Measurements from ENCODE around the gene SHBG. TPM values are rescaled to one million over a fixed set of nuclear protein-coding genes. Genes with fewer than 3 reads are reported as not detected.
"Not testable (repeated sequence)": the region's sequence is repeated elsewhere in the genome, so short reads cannot be mapped to it uniquely, and the experiment has no call there.

SHBG gene
- total RNA-seq, 8 experiments from 2014 or later: 0.54 to 26.2 (median 1.7) TPM; not detected in 1

DNA sequence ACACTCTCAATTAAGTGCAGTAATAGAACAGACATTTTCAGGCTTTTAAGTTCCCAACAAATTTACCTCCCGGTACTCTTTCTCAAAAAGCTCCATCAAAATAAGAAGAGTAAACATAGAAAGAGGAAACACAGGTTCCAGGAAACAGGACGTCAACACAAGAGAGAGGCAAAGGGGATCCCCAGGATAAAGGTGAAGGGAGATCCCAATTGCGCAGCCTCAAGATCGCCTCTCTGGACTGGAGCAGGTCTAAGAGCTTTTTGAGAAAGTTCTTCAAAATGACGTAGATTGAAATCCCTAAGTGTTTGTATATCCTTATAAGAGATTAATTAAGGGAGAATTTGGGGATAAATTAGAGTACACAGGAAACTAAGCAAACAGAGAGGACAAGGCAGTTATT lies 11.3 kb upstream of the SHBG start:
- Histone ChIP-seq H3K4me3 (no peak overlapping the region), H3K27ac (no peak overlapping the region), H3K4me1 (replicated peaks in 1 of 2) (peaks cover under 1 to 2% of the 10 kb centered on the region in 2 donors)
- ATAC-seq (replicated peaks in 6 of 8): no peak
- 25 to 90% (median 83%) methylated on average over 1 to 5 of the region's 5 CpGs for WGBS, 10 experiments
- in situ Hi-C loops (cut with MboI; ENCODE audit: low pct_unique_long_range_greater_than_20kb in 2 of 9, low sequenced_read_pairs in 9 of 9, unreplicated experiment in 9 of 9): no loop called here

DNA sequence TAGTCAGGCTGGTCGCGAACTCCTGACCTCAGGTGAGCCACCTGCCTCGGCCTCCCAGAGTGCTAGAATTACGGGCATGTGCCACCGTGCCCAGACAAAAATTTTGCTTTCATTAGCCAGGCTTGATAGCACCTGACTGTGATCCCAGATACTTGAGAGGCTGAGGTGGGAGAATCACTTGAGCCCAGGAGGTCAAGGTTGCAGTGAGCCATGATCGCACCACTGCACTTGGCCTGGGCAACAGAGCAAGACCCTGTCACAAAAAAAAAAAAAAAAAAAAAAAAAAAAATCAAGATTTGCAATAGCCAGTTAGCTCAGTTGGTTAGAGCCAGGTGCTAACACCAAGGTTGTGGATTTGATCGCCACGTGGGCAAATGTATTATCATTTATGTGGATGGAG lies 9.1 kb upstream of the SHBG start:
- H3K4me1 ChIP-seq (replicated peaks in 1 of 2): no peaks in the 10 kb centered on the region
- WGBS, 10 experiments: 78 to 100% (median 85%) methylated on average over 1 to 5 of the region's 8 CpGs; no CpG with 5 or more reads in 3 of the 10 experiments
- no peak overlapping the region for H3K4me3 ChIP-seq
- ATAC-seq (replicated peaks in 6 of 8): no peak
- in situ Hi-C loops (cut with MboI; ENCODE audit: low pct_unique_long_range_greater_than_20kb in 2 of 9, low sequenced_read_pairs in 9 of 9, unreplicated experiment in 9 of 9): no loop called here
- no peak overlapping the region for H3K27ac ChIP-seq

DNA sequence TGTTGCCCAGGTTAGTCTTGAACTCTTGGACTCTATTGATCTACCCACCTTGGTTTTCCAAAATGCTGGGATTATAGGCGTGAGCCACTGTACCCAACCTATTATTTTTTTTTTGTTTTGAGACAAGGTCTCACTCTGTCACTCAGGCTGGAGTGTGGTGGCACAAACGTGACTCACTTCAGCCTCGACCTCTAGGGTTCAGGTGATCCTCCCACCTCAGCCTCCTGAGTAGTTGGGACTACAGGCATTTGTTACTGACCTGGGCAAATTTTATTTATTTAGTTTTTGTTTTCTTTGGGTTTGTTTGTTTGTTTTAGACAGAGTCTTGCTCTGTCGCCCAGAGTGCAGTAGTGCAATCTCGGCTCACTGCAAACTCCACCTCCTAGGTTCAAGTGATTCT lies 6.3 kb upstream of the SHBG start:
- peaks cover 5 to 11% of the 10 kb centered on the region in 2 donors for H3K4me1 ChIP-seq (replicated peaks in 1 of 2)
- WGBS, 10 experiments: 20 to 80% (median 60%) methylated on average over 1 to 3 of the region's 5 CpGs; no CpG with 5 or more reads in 3 of the 10 experiments
- ATAC-seq (replicated peaks in 6 of 8): no peak
- H3K4me3 ChIP-seq: no peak overlapping the region
- in situ Hi-C loops (cut with MboI; ENCODE audit: low pct_unique_long_range_greater_than_20kb in 2 of 9, low sequenced_read_pairs in 9 of 9, unreplicated experiment in 9 of 9): no loop called here
- no peak overlapping the region for H3K27ac ChIP-seq

DNA sequence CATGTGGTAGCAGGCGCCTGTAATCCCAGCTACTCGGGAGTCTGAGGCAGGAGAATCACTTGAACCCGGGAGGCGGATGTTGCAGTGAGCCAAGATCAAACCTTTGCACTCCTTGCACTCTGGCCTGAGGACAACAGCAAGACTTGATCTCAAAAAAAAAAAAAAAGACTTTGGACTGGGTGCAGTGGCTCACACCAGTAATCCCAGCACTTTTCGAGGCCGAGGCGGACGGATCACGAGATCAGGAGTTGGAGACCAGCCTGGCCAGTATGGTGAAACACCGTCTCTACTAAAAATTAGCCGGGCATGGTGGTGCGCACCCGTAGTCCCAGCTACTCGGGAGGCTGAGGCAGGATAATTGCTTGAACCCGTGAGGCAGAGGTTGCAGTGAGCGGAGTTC lies 4.2 kb upstream of the SHBG start:
- 91 to 100% (median 97%) methylated on average over 1 to 13 of the region's 16 CpGs; no CpG with 5 or more reads in 2 of the 10 experiments for WGBS, 10 experiments

DNA sequence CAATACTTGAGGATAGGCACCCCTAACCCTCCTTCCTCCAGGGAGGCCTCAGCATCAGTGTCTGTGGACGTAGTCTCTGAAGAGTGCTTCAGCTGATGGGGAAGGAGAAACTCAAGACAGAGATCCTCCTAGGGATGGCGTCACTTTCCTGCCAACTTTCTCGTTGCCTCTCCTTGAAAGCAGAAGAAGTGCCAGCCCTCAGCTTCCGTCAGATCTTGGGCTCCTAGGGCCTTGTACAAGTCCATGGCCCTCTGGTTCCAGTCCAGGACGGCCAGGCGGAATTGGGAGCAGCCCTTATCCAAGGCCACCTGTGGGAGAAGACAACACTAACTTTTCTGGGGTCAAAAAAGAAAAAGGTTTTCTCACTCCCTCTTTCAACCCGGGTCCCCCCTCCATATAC lies 3.6 kb upstream of the SHBG start:
- in situ Hi-C loops (cut with MboI; ENCODE audit: low pct_unique_long_range_greater_than_20kb in 2 of 9, low sequenced_read_pairs in 9 of 9, unreplicated experiment in 9 of 9): no loop called here
- 79 to 100% (median 90%) methylated on average over 1 to 6 of the region's 7 CpGs; no CpG with 5 or more reads in 3 of the 10 experiments for WGBS, 10 experiments
- Histone ChIP-seq H3K4me3 (peak overlapping the region; percentile 51 to 85 (median 60)), H3K4me1 (replicated peaks in 1 of 2) (peaks cover 5 to 11% of the 10 kb centered on the region in 2 donors), H3K27ac (peak overlapping the region in 1 of 2 donors; percentile 92)
- no peak for ATAC-seq (replicated peaks in 6 of 8)

More for the DNA sequence above, 4.2 kb upstream of the SHBG start:
- H3K4me3 ChIP-seq; in situ Hi-C loops (cut with MboI; ENCODE audit: low pct_unique_long_range_greater_than_20kb in 2 of 9, low sequenced_read_pairs in 9 of 9, unreplicated experiment in 9 of 9); ATAC-seq (replicated peaks in 6 of 8); H3K27ac ChIP-seq: not testable (repeated sequence)
- peaks cover 5 to 11% of the 10 kb centered on the region in 2 donors for H3K4me1 ChIP-seq (replicated peaks in 1 of 2)

DNA sequence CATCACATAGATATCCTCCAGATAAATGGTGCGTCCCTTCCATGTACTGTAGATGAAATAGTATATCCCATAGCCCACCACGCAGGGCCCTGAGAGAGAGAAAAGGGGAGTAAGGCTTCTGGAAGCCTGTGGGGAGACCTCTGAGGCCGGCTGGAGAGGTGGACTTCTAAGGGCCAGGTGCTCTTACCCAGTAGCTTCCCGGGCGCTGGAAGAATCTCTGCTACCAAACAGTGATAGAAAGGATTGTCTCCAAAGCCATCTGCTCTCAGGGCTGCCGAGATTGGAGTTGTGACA lies 3.0 kb upstream of the SHBG start:
- H3K4me3 ChIP-seq: peak overlapping the region; percentile 51 to 85 (median 60)
- peaks cover 5 to 11% of the 10 kb centered on the region in 2 donors for H3K4me1 ChIP-seq (replicated peaks in 1 of 2)
- peak overlapping the region; percentile 90 to 92 for H3K27ac ChIP-seq
- no peak for ATAC-seq (replicated peaks in 6 of 8)
- 0 to 33% (median 0%) methylated on average over 1 to 3 of the region's 6 CpGs; no CpG with 5 or more reads in 5 of the 10 experiments for WGBS, 10 experiments
- in situ Hi-C loops (cut with MboI; ENCODE audit: low pct_unique_long_range_greater_than_20kb in 2 of 9, low sequenced_read_pairs in 9 of 9, unreplicated experiment in 9 of 9): no loop called here

DNA sequence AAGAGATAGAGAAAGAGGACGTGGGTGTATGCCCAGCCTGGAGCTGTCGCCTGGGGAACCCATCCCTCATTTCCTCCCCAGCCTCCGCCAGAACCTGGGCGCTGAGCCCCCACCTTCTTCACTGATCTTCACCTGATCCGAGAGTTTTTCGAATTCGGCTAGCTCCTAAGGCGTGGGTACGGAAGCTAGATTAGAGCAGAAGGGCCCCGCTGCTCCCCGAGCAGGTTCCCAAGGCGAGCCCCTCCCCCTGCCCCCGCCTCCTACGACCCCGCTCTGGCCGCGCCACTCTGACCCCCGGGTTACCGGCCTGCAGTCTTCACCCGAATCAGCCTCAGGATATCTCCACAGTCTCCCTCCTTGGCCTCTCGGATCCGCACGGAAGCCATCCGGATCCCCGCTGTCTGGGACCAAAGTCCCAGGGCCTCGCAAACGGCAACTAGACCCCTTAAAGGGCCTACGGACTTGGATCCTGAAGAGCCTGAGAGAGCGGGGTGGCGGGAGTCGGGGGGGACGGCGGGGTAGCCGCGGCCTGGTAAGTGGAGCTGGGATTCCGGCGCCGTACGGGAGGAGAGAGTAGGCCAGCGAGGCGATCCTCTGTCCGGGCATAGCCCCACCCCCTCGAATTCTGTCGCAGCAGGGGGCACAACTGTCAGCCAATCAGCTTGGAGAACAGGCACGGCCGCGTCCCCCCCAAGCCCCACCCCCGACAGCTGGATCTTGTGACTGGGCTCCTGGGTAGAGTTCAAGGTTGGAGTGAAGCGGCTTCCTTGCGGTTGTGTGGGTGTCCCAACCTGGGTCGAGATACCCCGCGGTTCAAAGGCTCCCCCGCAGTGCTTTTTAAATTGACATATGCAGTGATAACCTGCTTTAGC lies 2.4 kb upstream of the SHBG start, which contains the start of gene SAT2:
TSS of gene SAT2 (minus strand) at position 572 of the 872 bp plus-strand sequence. CDS start at position 386, 186 bp downstream.
- in situ Hi-C loops (cut with MboI; ENCODE audit: low pct_unique_long_range_greater_than_20kb in 2 of 9, low sequenced_read_pairs in 9 of 9, unreplicated experiment in 9 of 9): no loop called here
- 0 to 40% (median 0%) methylated on average over 1 to 4 of the region's 54 CpGs; no CpG with 5 or more reads in 5 of the 10 experiments for whole genome bisulfite sequencing, 10 experiments
- ATAC-seq (replicated peaks in 6 of 8): peak; percentile 94 to 98 (median 96)
- Histone ChIP-seq H3K4me3 (peak within 1 kb of the TSS; percentile 51 to 85 (median 60)), H3K27ac (peak within 1 kb of the TSS; percentile 90 to 92), H3K4me1 (replicated peaks in 1 of 2) (peaks cover 5 to 11% of the 10 kb centered on the region in 2 donors)

DNA sequence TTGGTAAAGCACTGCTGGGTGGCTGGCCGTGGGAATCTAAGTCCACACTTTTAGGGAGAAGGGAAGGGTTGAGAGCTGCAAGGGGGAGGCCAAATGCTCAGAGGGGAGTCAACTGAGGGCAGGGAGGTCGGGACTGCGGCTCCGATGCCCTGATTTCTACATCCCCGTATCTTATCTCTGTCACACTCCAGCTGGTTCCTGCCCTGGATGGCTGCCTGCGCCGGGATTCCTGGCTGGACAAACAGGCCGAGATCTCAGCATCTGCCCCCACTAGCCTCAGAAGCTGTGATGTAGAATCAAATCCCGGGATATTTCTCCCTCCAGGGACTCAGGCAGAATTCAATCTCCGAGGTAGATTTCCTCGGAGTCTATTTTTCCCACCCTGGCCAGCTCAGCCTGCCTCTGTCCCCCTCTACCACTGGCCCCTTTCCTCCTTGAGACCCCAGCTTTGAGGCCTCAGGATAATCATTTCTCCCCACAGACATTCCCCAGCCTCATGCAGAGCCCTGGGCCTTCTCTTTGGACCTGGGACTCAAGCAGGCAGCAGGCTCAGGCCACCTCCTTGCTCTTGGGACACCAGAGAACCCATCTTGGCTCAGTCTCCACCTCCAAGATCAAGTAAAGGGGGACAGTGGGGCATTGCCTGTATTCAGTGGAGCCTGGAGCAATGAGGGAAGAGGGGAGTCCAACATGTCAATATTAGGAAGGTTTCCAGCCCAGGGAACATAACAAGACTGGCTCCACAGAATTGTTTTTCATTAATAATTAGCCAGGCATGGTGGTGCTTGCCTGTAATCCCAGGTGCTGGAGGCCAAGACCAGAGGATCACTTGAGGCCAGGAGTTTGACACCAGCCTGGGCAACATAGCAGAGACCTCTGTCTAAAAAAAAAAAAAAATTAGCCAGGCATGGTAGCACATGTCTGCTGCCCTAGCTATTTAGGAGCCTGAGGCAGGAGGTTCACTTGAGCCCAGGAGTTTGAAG lies 1.8 kb downstream of the SHBG start:
- H3K4me3 ChIP-seq: no peak overlapping the region
- H3K27ac ChIP-seq: no peak overlapping the region
- 74 to 100% (median 85%) methylated on average over 1 to 7 of the region's 11 CpGs; no CpG with 5 or more reads in 5 of the 10 experiments for WGBS, 10 experiments
- in situ Hi-C loops (cut with MboI; ENCODE audit: low pct_unique_long_range_greater_than_20kb in 2 of 9, low sequenced_read_pairs in 9 of 9, unreplicated experiment in 9 of 9): no loop called here
- H3K4me1 ChIP-seq (replicated peaks in 1 of 2): peaks cover 8 to 13% of the 10 kb centered on the region in 2 donors
- no peak for ATAC-seq (replicated peaks in 6 of 8)

DNA sequence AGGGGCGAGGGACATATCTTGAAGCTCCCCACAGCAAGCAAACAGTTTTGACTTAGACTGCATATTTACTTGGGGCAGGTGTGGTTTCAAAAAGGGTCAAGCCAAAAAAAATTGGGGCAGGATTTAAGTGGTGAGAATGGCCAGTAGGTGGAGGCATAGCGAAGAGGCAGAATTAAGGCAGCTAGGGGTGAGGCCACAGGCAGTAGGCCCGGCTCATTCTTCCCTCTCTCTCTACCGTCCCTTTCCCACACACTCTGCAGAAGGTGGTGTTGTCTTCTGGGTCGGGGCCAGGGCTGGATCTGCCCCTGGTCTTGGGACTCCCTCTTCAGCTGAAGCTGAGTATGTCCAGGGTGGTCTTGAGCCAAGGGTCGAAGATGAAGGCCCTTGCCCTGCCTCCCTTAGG lies 2.6 kb downstream of the SHBG start:
- ATAC-seq (replicated peaks in 6 of 8): peak in 3 of 8 experiments; percentile 22 to 32 (median 24)
- in situ Hi-C loops (cut with MboI; ENCODE audit: low pct_unique_long_range_greater_than_20kb in 2 of 9, low sequenced_read_pairs in 9 of 9, unreplicated experiment in 9 of 9): no loop called here
- peaks cover 8 to 13% of the 10 kb centered on the region in 2 donors for H3K4me1 ChIP-seq (replicated peaks in 1 of 2)
- H3K4me3 ChIP-seq: no peak overlapping the region
- H3K27ac ChIP-seq: no peak overlapping the region
- 0 to 80% (median 57%) methylated on average over 1 to 4 of the region's 6 CpGs; no CpG with 5 or more reads in 4 of the 10 experiments for WGBS, 10 experiments

DNA sequence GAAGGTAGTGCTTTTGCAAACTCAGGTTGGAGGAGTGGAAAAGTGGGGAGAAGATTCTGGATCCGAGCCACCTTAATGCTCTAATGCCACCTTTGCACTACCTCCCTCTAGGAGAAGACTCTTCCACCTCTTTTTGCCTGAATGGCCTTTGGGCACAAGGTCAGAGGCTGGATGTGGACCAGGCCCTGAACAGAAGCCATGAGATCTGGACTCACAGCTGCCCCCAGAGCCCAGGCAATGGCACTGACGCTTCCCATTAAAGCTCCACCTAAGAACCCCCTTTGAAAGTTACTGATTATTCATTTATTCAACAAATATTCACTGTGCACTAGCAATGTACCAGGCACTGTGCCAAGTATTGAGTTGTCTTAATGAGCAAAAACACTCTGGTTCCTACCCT lies 3.2 kb downstream of the SHBG start:
- WGBS, 10 experiments: 33 to 100% (median 73%) methylated on average over 1 to 2 of the region's 2 CpGs; no CpG with 5 or more reads in 5 of the 10 experiments
- in situ Hi-C loops (cut with MboI; ENCODE audit: low pct_unique_long_range_greater_than_20kb in 2 of 9, low sequenced_read_pairs in 9 of 9, unreplicated experiment in 9 of 9): no loop called here
- no peak overlapping the region for H3K27ac ChIP-seq

DNA sequence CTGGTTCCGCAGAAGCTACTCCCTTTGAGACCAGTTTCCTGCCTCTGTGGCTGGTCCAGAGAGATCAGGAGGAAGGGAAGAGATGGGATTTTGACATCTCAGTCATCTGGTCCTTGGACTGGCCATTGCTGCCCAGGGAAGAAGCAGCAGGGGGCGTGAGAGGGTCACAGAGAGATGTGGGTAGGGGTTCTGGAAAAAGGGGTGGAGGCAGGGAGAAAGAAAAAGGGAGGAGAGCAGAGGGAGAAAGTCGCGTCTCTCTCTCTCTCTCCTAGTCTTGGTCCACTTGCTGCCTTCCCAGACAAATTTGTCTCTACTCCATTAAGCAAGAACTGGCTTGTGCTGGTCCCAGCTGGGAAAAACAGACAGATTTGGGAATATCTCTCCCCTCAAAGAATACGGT lies 4.4 kb downstream of the SHBG start:
- in situ Hi-C loops (cut with MboI; ENCODE audit: low pct_unique_long_range_greater_than_20kb in 2 of 9, low sequenced_read_pairs in 9 of 9, unreplicated experiment in 9 of 9): no loop called here
- Histone ChIP-seq H3K4me3 (no peak overlapping the region), H3K27ac (no peak overlapping the region), H3K4me1 (replicated peaks in 1 of 2) (peaks cover 3 to 13% of the 10 kb centered on the region in 2 donors)
- ATAC-seq (replicated peaks in 6 of 8): peak; percentile 74 to 91 (median 79)
- WGBS, 10 experiments: 0 to 86% (median 18%) methylated on average over 1 to 2 of the region's 5 CpGs; no CpG with 5 or more reads in 4 of the 10 experiments

More for the DNA sequence above, 3.2 kb downstream of the SHBG start:
- ATAC-seq (replicated peaks in 6 of 8): peak in 3 of 8 experiments; percentile 62 to 64 (median 64)
- peaks cover 5 to 13% of the 10 kb centered on the region in 2 donors for H3K4me1 ChIP-seq (replicated peaks in 1 of 2)
- H3K4me3 ChIP-seq: no peak overlapping the region

DNA sequence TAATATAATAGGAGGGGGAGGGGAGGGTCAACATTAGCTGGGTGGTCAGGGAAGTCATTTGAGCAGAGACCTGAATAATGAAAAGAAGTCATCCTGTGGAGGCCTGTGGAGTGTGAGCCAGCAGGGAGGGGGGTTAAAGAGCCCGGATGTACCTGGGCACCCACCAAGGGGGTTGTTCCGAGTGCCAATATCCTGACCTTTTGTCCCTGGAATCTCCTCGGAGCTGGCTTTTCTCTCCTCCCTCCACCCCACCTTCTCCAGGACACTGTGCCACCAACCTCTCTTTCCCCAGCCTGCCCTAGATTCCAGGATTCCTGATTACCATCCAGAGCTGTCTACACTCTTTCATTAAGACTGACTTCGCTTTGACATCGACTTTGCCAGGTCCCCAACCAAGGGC lies 6.2 kb downstream of the SHBG start:
- Histone ChIP-seq H3K4me3 (no peak overlapping the region), H3K27ac (no peak overlapping the region), H3K4me1 (replicated peaks in 1 of 2) (peaks cover 3 to 13% of the 10 kb centered on the region in 2 donors)
- WGBS, 10 experiments: 0 to 100% (median 78%) methylated on average over 1 to 3 of the region's 5 CpGs; no CpG with 5 or more reads in 4 of the 10 experiments
- no peak for ATAC-seq (replicated peaks in 6 of 8)
- in situ Hi-C loops (cut with MboI; ENCODE audit: low pct_unique_long_range_greater_than_20kb in 2 of 9, low sequenced_read_pairs in 9 of 9, unreplicated experiment in 9 of 9): no loop called here
